ENCODE results near the gene RORC.

RORC gene

GRCh38 chr1:151809985-151810556 lies 21.5 kb downstream of the RORC start:
- Histone ChIP-seq H3K36me3 (ENCODE audit: control insufficient read depth, low read depth, low read length) (no peaks in the 10 kb centered on the region), H3K9me3 (ENCODE audit: control insufficient read depth, low read depth, low read length) (no peaks in the 10 kb centered on the region), H3K27me3 (ENCODE audit: control insufficient read depth, insufficient read depth, low read length) (no peaks in the 10 kb centered on the region), H3K9ac (ENCODE audit: low read length) (no peak overlapping the region), H3K4me1 (ENCODE audit: control insufficient read depth, low read depth, low read length) (no peaks in the 10 kb centered on the region), H3K4me3 (ENCODE audit: low read length) (no peak overlapping the region), H3K27ac (ENCODE audit: low read length) (no peak overlapping the region)

DNA sequence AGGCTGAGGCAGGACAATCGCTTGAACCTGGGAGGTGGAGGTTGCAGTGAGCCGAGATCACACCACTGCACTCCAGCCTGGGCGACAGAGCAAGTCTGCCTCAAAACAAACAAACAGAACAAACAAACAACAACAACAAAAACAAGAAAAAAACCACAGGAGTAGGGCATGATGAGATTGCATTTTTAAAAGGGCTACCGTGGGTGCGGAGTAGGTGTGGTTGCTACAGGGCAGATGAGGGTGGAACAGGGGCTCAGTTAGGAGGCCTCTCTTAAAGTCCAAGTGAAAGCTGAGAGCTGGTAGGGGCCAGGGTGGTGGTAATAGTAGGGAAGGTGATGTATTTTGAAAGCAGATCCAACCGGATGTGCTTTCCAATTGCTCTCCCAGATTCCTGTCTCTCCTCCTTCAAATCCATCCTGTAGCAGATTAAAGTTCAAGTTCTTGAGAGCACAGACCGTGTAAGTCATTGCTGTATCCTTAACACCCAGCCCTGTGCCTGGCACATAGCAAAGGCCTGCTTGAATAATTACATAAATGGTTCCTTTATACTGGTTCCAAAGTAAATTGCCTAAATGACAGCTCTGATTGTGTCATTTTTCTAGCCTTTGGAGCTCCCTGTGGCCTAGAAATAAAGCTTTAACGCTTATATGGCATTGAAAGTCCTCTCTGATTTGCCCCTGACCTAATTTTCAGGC lies 22.2 kb downstream of the RORC start:
- Histone ChIP-seq H3K9ac (ENCODE audit: low read length) (no peak overlapping the region), H3K4me3 (ENCODE audit: low read length) (no peak overlapping the region), H3K27ac (ENCODE audit: low read length) (no peak overlapping the region), H3K36me3 (ENCODE audit: control insufficient read depth, low read depth, low read length) (no peaks in the 10 kb centered on the region), H3K9me3 (ENCODE audit: control insufficient read depth, low read depth, low read length) (no peaks in the 10 kb centered on the region), H3K27me3 (ENCODE audit: control insufficient read depth, insufficient read depth, low read length) (no peaks in the 10 kb centered on the region), H3K4me1 (ENCODE audit: control insufficient read depth, low read depth, low read length) (no peaks in the 10 kb centered on the region)

DNA sequence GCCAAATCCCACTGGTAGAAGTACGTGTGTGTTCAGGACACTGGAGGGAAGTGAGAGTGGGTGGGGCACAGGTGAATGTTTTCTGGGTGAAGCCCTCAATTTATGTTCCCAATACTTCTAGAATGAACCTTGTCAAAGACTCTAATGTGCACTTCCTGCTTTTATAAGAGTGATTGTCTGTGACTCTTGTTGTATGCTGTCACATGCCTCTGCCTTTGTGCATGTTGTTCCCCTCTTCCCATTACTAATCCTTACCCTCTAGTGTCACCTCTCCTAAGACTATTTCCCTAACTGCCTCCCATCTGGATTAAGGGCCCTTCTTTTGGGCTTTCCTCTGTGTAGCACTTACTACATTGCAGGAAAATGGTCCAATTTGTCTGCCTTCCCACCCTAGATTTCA lies 23.8 kb downstream of the RORC start:
- Histone ChIP-seq H3K9ac (ENCODE audit: low read length) (no peak overlapping the region), H3K9me3 (ENCODE audit: control insufficient read depth, low read depth, low read length) (no peaks in the 10 kb centered on the region), H3K27me3 (ENCODE audit: control insufficient read depth, insufficient read depth, low read length) (no peaks in the 10 kb centered on the region), H3K4me3 (ENCODE audit: low read length) (no peak overlapping the region), H3K4me1 (ENCODE audit: control insufficient read depth, low read depth, low read length) (no peaks in the 10 kb centered on the region), H3K27ac (ENCODE audit: low read length) (no peak overlapping the region), H3K36me3 (ENCODE audit: control insufficient read depth, low read depth, low read length) (no peaks in the 10 kb centered on the region)

- no peaks in the 10 kb centered on the region for H3K27me3 ChIP-seq (ENCODE audit: control insufficient read depth, insufficient read depth, low read length)
- no peak overlapping the region for H3K27ac ChIP-seq (ENCODE audit: low read length)
- H3K4me1 ChIP-seq (ENCODE audit: control insufficient read depth, low read depth, low read length): no peaks in the 10 kb centered on the region
- no peak overlapping the region for H3K9ac ChIP-seq (ENCODE audit: low read length)
- H3K4me3 ChIP-seq (ENCODE audit: low read length): no peak overlapping the region
- H3K9me3 ChIP-seq (ENCODE audit: control insufficient read depth, low read depth, low read length): no peaks in the 10 kb centered on the region
- H3K36me3 ChIP-seq (ENCODE audit: control insufficient read depth, low read depth, low read length): no peaks in the 10 kb centered on the region
These were observed 24.5 kb downstream of the RORC start for GRCh38 chr1:151807131-151807530.

GRCh38 chr1:151806170-151806569 lies 25.4 kb downstream of the RORC start:
- H3K4me1 ChIP-seq (ENCODE audit: control insufficient read depth, low read depth, low read length): no peaks in the 10 kb centered on the region
- no peak overlapping the region for H3K27ac ChIP-seq (ENCODE audit: low read length)
- no peaks in the 10 kb centered on the region for H3K36me3 ChIP-seq (ENCODE audit: control insufficient read depth, low read depth, low read length)
- no peaks in the 10 kb centered on the region for H3K27me3 ChIP-seq (ENCODE audit: control insufficient read depth, insufficient read depth, low read length)
- no peak overlapping the region for H3K9ac ChIP-seq (ENCODE audit: low read length)
- no peak overlapping the region for H3K4me3 ChIP-seq (ENCODE audit: low read length)
- H3K9me3 ChIP-seq (ENCODE audit: control insufficient read depth, low read depth, low read length): no peaks in the 10 kb centered on the region

- H3K9me3 ChIP-seq (ENCODE audit: control insufficient read depth, low read depth, low read length): no peaks in the 10 kb centered on the region
- H3K27ac ChIP-seq (ENCODE audit: low read length): no peak within 1 kb of the TSS
- H3K27me3 ChIP-seq (ENCODE audit: control insufficient read depth, insufficient read depth, low read length): no peaks in the 10 kb centered on the region
- no peak within 1 kb of the TSS for H3K9ac ChIP-seq (ENCODE audit: low read length)
- no peak within 1 kb of the TSS for H3K4me3 ChIP-seq (ENCODE audit: low read length)
- no peaks in the 10 kb centered on the region for H3K4me1 ChIP-seq (ENCODE audit: control insufficient read depth, low read depth, low read length)
- no peaks in the 10 kb centered on the region for H3K36me3 ChIP-seq (ENCODE audit: control insufficient read depth, low read depth, low read length)
These were observed 26.4 kb downstream of the RORC start, which contains the start of gene LINGO4 for GRCh38 chr1:151805066-151805820. TSS of gene LINGO4 (minus strand) at chr1:151805419. CDS start at chr1:151802704, 2,715 bp downstream.

GRCh38 chr1:151803915-151804314 lies 27.7 kb downstream of the RORC start:
- H3K4me1 ChIP-seq (ENCODE audit: control insufficient read depth, low read depth, low read length): no peaks in the 10 kb centered on the region
- H3K4me3 ChIP-seq (ENCODE audit: low read length): no peak overlapping the region
- H3K27ac ChIP-seq (ENCODE audit: low read length): no peak overlapping the region
- no peak overlapping the region for H3K9ac ChIP-seq (ENCODE audit: low read length)
- no peaks in the 10 kb centered on the region for H3K9me3 ChIP-seq (ENCODE audit: control insufficient read depth, low read depth, low read length)
- H3K36me3 ChIP-seq (ENCODE audit: control insufficient read depth, low read depth, low read length): no peaks in the 10 kb centered on the region
- no peaks in the 10 kb centered on the region for H3K27me3 ChIP-seq (ENCODE audit: control insufficient read depth, insufficient read depth, low read length)

DNA sequence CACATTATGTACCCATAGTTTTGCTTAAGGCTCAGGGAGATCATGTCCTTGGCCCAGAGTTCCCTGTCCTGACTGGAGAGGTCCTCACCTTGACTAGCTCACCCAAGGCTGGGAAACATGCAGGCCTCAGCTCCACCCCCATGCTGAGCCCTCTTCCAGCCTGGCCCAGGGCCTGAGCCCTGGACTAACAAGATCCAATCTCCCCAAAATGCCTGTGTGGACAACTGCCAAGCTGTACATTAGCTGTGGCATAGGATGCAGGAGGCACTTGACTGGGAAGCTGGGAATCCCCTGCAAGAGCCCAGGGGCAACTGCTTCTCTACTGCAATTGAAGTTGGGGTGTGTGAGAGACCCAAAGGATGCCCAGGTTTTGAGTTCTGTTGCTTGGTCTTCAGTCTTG lies 28.4 kb downstream of the RORC start:
- H3K27me3 ChIP-seq (ENCODE audit: control insufficient read depth, insufficient read depth, low read length): no peaks in the 10 kb centered on the region
- no peak overlapping the region for H3K9ac ChIP-seq (ENCODE audit: low read length)
- no peaks in the 10 kb centered on the region for H3K36me3 ChIP-seq (ENCODE audit: control insufficient read depth, low read depth, low read length)
- no peaks in the 10 kb centered on the region for H3K4me1 ChIP-seq (ENCODE audit: control insufficient read depth, low read depth, low read length)
- H3K27ac ChIP-seq (ENCODE audit: low read length): no peak overlapping the region
- H3K4me3 ChIP-seq (ENCODE audit: low read length): no peak overlapping the region
- H3K9me3 ChIP-seq (ENCODE audit: control insufficient read depth, low read depth, low read length): no peaks in the 10 kb centered on the region

GRCh38 chr1:151802372-151802771 lies 29.2 kb downstream of the RORC start:
- Histone ChIP-seq H3K27me3 (ENCODE audit: control insufficient read depth, insufficient read depth, low read length) (no peaks in the 10 kb centered on the region), H3K9ac (ENCODE audit: low read length) (no peak overlapping the region), H3K4me1 (ENCODE audit: control insufficient read depth, low read depth, low read length) (no peaks in the 10 kb centered on the region), H3K27ac (ENCODE audit: low read length) (no peak overlapping the region), H3K9me3 (ENCODE audit: control insufficient read depth, low read depth, low read length) (no peaks in the 10 kb centered on the region), H3K36me3 (ENCODE audit: control insufficient read depth, low read depth, low read length) (no peaks in the 10 kb centered on the region), H3K4me3 (ENCODE audit: low read length) (no peak overlapping the region)

DNA sequence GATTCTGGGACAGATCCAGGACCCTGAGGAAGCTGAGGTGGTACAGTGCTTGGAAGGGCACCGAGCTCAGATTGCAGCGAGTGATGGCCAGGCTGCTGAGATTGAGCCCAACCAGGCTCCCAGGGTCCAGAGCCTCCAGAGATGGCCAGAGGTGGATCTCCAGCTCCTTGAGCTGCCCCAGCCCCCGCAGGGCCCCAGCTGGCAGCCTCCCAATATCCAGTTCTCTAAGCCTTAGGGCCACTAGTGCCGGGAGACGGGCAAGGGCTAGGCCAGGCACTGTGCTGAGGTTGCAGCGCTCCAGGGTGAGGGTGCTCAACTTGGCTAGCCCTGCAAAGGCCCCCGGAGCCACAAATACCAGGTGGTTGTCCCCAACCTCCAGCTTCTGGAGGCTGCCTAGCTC lies 29.8 kb downstream of the RORC start:
- Histone ChIP-seq H3K27me3 (ENCODE audit: control insufficient read depth, insufficient read depth, low read length) (no peaks in the 10 kb centered on the region), H3K4me3 (ENCODE audit: low read length) (no peak overlapping the region), H3K27ac (ENCODE audit: low read length) (no peak overlapping the region), H3K9ac (ENCODE audit: low read length) (no peak overlapping the region), H3K4me1 (ENCODE audit: control insufficient read depth, low read depth, low read length) (no peaks in the 10 kb centered on the region), H3K36me3 (ENCODE audit: control insufficient read depth, low read depth, low read length) (no peaks in the 10 kb centered on the region), H3K9me3 (ENCODE audit: control insufficient read depth, low read depth, low read length) (no peaks in the 10 kb centered on the region)

- H3K27me3 ChIP-seq (ENCODE audit: control insufficient read depth, insufficient read depth, low read length): no peaks in the 10 kb centered on the region
- H3K36me3 ChIP-seq (ENCODE audit: control insufficient read depth, low read depth, low read length): no peaks in the 10 kb centered on the region
- no peak overlapping the region for H3K9ac ChIP-seq (ENCODE audit: low read length)
- no peaks in the 10 kb centered on the region for H3K4me1 ChIP-seq (ENCODE audit: control insufficient read depth, low read depth, low read length)
- no peak overlapping the region for H3K4me3 ChIP-seq (ENCODE audit: low read length)
- no peak overlapping the region for H3K27ac ChIP-seq (ENCODE audit: low read length)
- no peaks in the 10 kb centered on the region for H3K9me3 ChIP-seq (ENCODE audit: control insufficient read depth, low read depth, low read length)
These were observed 30.2 kb downstream of the RORC start for GRCh38 chr1:151801310-151801820.

All from iPS-18a (cell line).